Measurements from ENCODE around the gene PEX11B. TPM values are rescaled to one million over a fixed set of nuclear protein-coding genes. Genes with fewer than 3 reads are reported as not detected.

The PEX11B gene
- polyA plus RNA-seq, 1 of the 3 experiments (the other 2 are of a cell fraction): 26.1 TPM

DNA sequence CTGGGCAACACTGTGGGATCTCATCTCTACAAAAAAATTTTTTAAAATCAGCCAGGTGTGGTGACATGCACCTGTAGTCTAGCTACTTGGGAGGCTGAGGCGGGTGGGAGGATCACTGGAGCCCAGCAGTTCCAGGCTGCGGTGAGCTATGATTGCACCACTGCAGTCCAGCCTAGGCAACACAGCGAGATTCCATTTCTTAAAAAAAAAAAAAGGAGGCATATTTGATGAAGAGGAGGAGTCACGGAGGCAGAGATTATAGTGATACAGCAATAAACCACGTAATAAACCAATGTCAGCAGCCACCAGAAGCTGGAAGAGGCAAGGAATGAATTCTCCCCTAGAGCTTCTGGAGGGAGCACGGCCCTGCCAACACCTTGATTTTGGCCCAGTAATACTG, 35.3 kb upstream of the PEX11B start:
- WGBS (ENCODE audit: low lambda C conversion rate): 92% methylated on average over 6 of the region's 6 CpGs
- H3K36me3 ChIP-seq (replicated peaks in 1 of 2; ENCODE audit: control insufficient read depth in 1 of 2, insufficient read depth in 2 of 2, low read length in 1 of 2): peaks cover 4 to 8% of the 10 kb centered on the region in 2 experiments
- H3K9ac ChIP-seq: no peak overlapping the region
- H3K9me2 ChIP-seq: no peaks in the 10 kb centered on the region
- no peak for TF ChIP-seq NRF1 (IDR thresholded peaks at IDR 0.05; ENCODE audit: low read depth, low read length)
- no peak for TF ChIP-seq EP300 (IDR thresholded peaks at IDR 0.05; ENCODE audit: borderline replicate concordance in 1 of 2, low read depth in 1 of 2, low read length in 1 of 2)
- no peak for TF ChIP-seq TCF12 (IDR thresholded peaks at IDR 0.05)
- TF ChIP-seq FOXM1 (IDR thresholded peaks at IDR 0.05; ENCODE audit: low read depth): no peak
- TF ChIP-seq POLR2AphosphoS5 (IDR thresholded peaks at IDR 0.05; ENCODE audit: low read depth, low read length): no peak
- no peak for TF ChIP-seq IRF3 (IDR thresholded peaks at IDR 0.05; ENCODE audit: low read depth, low read length)
- no peak for TF ChIP-seq FOSL2 (IDR thresholded peaks at IDR 0.05; ENCODE audit: borderline replicate concordance, low read depth)
- no peak for TF ChIP-seq SIN3A (IDR thresholded peaks at IDR 0.05; ENCODE audit: borderline replicate concordance, low read depth, low read length)
- no peak for TF ChIP-seq GABPA (IDR thresholded peaks at IDR 0.05; ENCODE audit: low read depth)
- no peak for TF ChIP-seq NFIC (IDR thresholded peaks at IDR 0.05; ENCODE audit: borderline replicate concordance)
- no peak for TF ChIP-seq TEAD4 (IDR thresholded peaks at IDR 0.05; ENCODE audit: borderline replicate concordance, insufficient read depth)
- no peak for TF ChIP-seq EZH2phosphoT487 (IDR thresholded peaks at IDR 0.05; ENCODE audit: borderline replicate concordance, low read depth)
- TF ChIP-seq RAD21 (IDR thresholded peaks at IDR 0.05; ENCODE audit: low read length): no peak
- no peak for TF ChIP-seq ZBTB33 (IDR thresholded peaks at IDR 0.05; ENCODE audit: borderline replicate concordance, low read depth)
- no peak for TF ChIP-seq RCOR1 (IDR thresholded peaks at IDR 0.05; ENCODE audit: low read length)
- no peak for TF ChIP-seq RXRA (IDR thresholded peaks at IDR 0.05; ENCODE audit: borderline replicate concordance, low read depth)
- TF ChIP-seq ELF1 (IDR thresholded peaks at IDR 0.05): no peak
- TF ChIP-seq PBX3 (IDR thresholded peaks at IDR 0.05): no peak
- no peak for TF ChIP-seq GATA2 (CRISPR knock-in tag; IDR thresholded peaks at IDR 0.05)
- no peak overlapping the region for H2AFZ ChIP-seq (ENCODE audit: low read depth)
- no peak for DNase-seq
- no peaks in the 10 kb centered on the region; the same call in 1 of the 2 replicates for H4K20me1 ChIP-seq (ENCODE audit: insufficient read depth)
- no peak overlapping the region for H3K4me3 ChIP-seq (ENCODE audit: low read depth in 2 of 2, low read length in 1 of 2)
- peaks cover 86% of the 10 kb centered on the region for H3K79me2 ChIP-seq (ENCODE audit: insufficient read depth)
- H3K27me3 ChIP-seq (ENCODE audit: insufficient read depth): no peaks in the 10 kb centered on the region
- H3F3A ChIP-seq (replicated peaks; ENCODE audit: insufficient read depth): peaks cover 23% of the 10 kb centered on the region
- no peak overlapping the region for H3K4me2 ChIP-seq
- no peak overlapping the region for H3K27ac ChIP-seq (ENCODE audit: low read depth in 2 of 2, low read length in 1 of 2)
- H3K4me1 ChIP-seq (ENCODE audit: control insufficient read depth in 1 of 2, insufficient read depth in 2 of 2, low read depth in 1 of 2, low read length in 1 of 2): peaks cover 21 to 28% of the 10 kb centered on the region in 2 experiments; a peak in 3 of 4 replicates
- ChIA-PET CTCF (interaction anchor here (1.4 to 4.1 kb wide), 5 partner anchors 11 to 62 kb away, joined by 3 to 17 read pairs (median 5); partner anchors contain the start of genes ANKRD34A, POLR3GL and RBM8A), POLR2A (interaction anchor here (2.8 kb wide), 1 partner anchor 26 kb away, joined by 9 read pairs; the partner anchor contains the start of gene RBM8A)
- H3K9me3 ChIP-seq: no peaks in the 10 kb centered on the region
